Neural progenitor cell (in vitro differentiated cells): Measurements from ENCODE around the gene SNX30. TPM values are rescaled to one million over a fixed set of nuclear protein-coding genes. Genes with fewer than 3 reads are reported as not detected.

ENCODE experiments used
- DNase-seq: peaks from one replicate; pipeline ENCODE4 v3.0.0-alpha.2; 2016; ENCODE audit warnings: low spot score
- H2AFZ ChIP-seq: fragments of 200-600 bp; sonication (generic); replicated peaks from 2 replicates; pipeline ENCODE4 v1.6.1; 2016; ENCODE audit warnings: antibody characterized with exemption
- H3F3A ChIP-seq: fragments of 200-600 bp; sonication (generic); 2 replicates; pipeline ENCODE4 v1.6.1; 2016; ENCODE audit warnings: antibody characterized with exemption, low read depth
- H3K27ac ChIP-seq: fragments of 200-600 bp; sonication (generic); 2 replicates; pipeline ENCODE4 v1.5.1; 2016; ENCODE audit warnings: mild to moderate bottlenecking
- H3K27me3 ChIP-seq: fragments of 200-600 bp; sonication (generic); 2 replicates; pipeline ENCODE4 v1.6.1; 2016; ENCODE audit warnings: mild to moderate bottlenecking, moderate library complexity
- H3K36me3 ChIP-seq: fragments of 200-600 bp; sonication (generic); 2 replicates; pipeline ENCODE4 v1.5.1; 2016
- H3K4me1 ChIP-seq: fragments of 200-600 bp; sonication (generic); 2 replicates; pipeline ENCODE4 v1.6.1; 2016; ENCODE audit warnings: mixed run types
- H3K4me2 ChIP-seq: fragments of 200-600 bp; sonication (generic); 2 replicates; pipeline ENCODE4 v1.6.1; 2016
- H3K4me3 ChIP-seq: fragments of 200-600 bp; sonication (generic); 2 replicates; pipeline ENCODE4 v1.5.1; 2016
- H3K79me2 ChIP-seq: fragments of 200-600 bp; sonication (generic); 2 replicates; pipeline ENCODE4 v1.6.1; 2016; ENCODE audit warnings: low read depth
- H3K9ac ChIP-seq: fragments of 200-600 bp; sonication (generic); 2 replicates; pipeline ENCODE4 v1.6.1; 2016
- H3K9me3 ChIP-seq: fragments of 200-600 bp; sonication (generic); 2 replicates; pipeline ENCODE4 v1.5.1; 2016; ENCODE audit warnings: low read depth
- H4K20me1 ChIP-seq: fragments of 200-600 bp; sonication (generic); 2 replicates; pipeline ENCODE4 v1.6.1; 2016; ENCODE audit warnings: low read depth
- H3K27ac Mint-ChIP-seq: 3 replicates; pipeline ENCODE4 v1.8.0; 2021; ENCODE audit warnings: mixed read lengths
- H3K27me3 Mint-ChIP-seq: 2 replicates; pipeline ENCODE4 v1.8.0; 2022; ENCODE audit warnings: low read depth, mild to moderate bottlenecking, inconsistent platforms, moderate library complexity, mixed read lengths; ENCODE audit not compliant: insufficient read depth
- H3K36me3 Mint-ChIP-seq: 3 replicates; pipeline ENCODE4 v1.8.0; 2021; ENCODE audit warnings: mixed read lengths
- H3K4me1 Mint-ChIP-seq: 3 replicates; pipeline ENCODE4 v1.8.0; 2021; ENCODE audit warnings: mixed read lengths
- H3K4me3 Mint-ChIP-seq: 3 replicates; pipeline ENCODE4 v1.8.0; 2021; ENCODE audit warnings: mild to moderate bottlenecking, moderate library complexity, mixed read lengths
- H3K9me3 Mint-ChIP-seq: 3 replicates; pipeline ENCODE4 v1.8.0; 2020; ENCODE audit warnings: mixed read lengths
- CTCF ChIP-seq: fragments of 200-600 bp; sonication (generic); IDR thresholded peaks from 2 replicates; pipeline ENCODE4 v1.5.1; 2017; ENCODE audit warnings: antibody characterized with exemption, mild to moderate bottlenecking
- EZH2 ChIP-seq: fragments of 200-600 bp; sonication (generic); IDR thresholded peaks from 2 replicates; pipeline ENCODE4 v1.6.1; 2017; ENCODE audit warnings: antibody characterized with exemption, mild to moderate bottlenecking, moderate library complexity
- EZH2phosphoT487 ChIP-seq: fragments of 200-600 bp; sonication (generic); IDR thresholded peaks from 2 replicates; pipeline ENCODE4 v1.6.1; 2017; ENCODE audit warnings: antibody characterized with exemption
- total RNA-seq: library from RNA; depleted of rRNA; stranded (reverse); fragments of >200 nt; gene quantifications from 2 replicates; pipeline ENCODE4 v1.2.3, GENCODE V29; 2015; ENCODE audit warnings: low replicate concordance

Gene SNX30
- total RNA-seq, 1 donor from 2014 or later, result 19.9 TPM

- H3K4me1 ChIP-seq, result no peaks in the 10 kb centered on the region
- no peaks in the 10 kb centered on the region for H3K9me3 ChIP-seq
- Mint-ChIP-seq H3K9me3 (peaks cover 12% of the 10 kb centered on the region), H3K4me1 (no peaks in the 10 kb centered on the region), H3K27me3 (no peaks in the 10 kb centered on the region), H3K36me3 (peaks cover 17% of the 10 kb centered on the region), H3K27ac (no peak overlapping the region), H3K4me3 (no peak overlapping the region)
- TF ChIP-seq EZH2phosphoT487 (no peak), EZH2 (no peak), CTCF (peak; percentile 63)
- peaks cover 28% of the 10 kb centered on the region for H4K20me1 ChIP-seq
- no peak overlapping the region for H2AFZ ChIP-seq
- DNase-seq, result peak; percentile 52
- H3K27ac ChIP-seq, result no peak overlapping the region
- no peaks in the 10 kb centered on the region for H3K27me3 ChIP-seq
- no peaks in the 10 kb centered on the region for H3K36me3 ChIP-seq
- H3F3A ChIP-seq, result peaks cover 1% of the 10 kb centered on the region
- peaks cover 85% of the 10 kb centered on the region for H3K79me2 ChIP-seq
- H3K4me3 ChIP-seq, result no peak overlapping the region
- no peak overlapping the region for H3K4me2 ChIP-seq
- no peak overlapping the region for H3K9ac ChIP-seq
Observed at GRCh38 chr9:112711050-112711689, 39.4 kb upstream of the SNX30 start.

- peaks cover 9% of the 10 kb centered on the region for H3F3A ChIP-seq
Observed at GRCh38 chr9:112712678-112713077, 37.9 kb upstream of the SNX30 start.

GRCh38 chr9:112717661-112718331, 32.8 kb upstream of the SNX30 start, which contains the start of gene INIP:
Gene INIP, minus strand, starts transcription at chr9:112718117. Its CDS starts 1,632 bp downstream, at chr9:112716485.
- Histone ChIP-seq H3K27me3 (no peaks in the 10 kb centered on the region), H4K20me1 (no peaks in the 10 kb centered on the region), H3K4me2 (peak within 1 kb of the TSS; percentile 80), H3K36me3 (no peaks in the 10 kb centered on the region), H3K27ac (peak within 1 kb of the TSS; percentile 68), H3K79me2 (peaks cover 45% of the 10 kb centered on the region), H3K9ac (peak within 1 kb of the TSS; percentile 69), H3K9me3 (no peaks in the 10 kb centered on the region), H3F3A (peaks cover 25% of the 10 kb centered on the region), H3K4me3 (peak within 1 kb of the TSS; percentile 82), H2AFZ (peak within 1 kb of the TSS; percentile 48), H3K4me1 (no peaks in the 10 kb centered on the region)
- peak within 1 kb of the TSS; percentile 80 for H3K27ac Mint-ChIP-seq
- peaks cover 5% of the 10 kb centered on the region for H3K9me3 Mint-ChIP-seq
- no peaks in the 10 kb centered on the region for H3K27me3 Mint-ChIP-seq
- TF ChIP-seq EZH2 (no peak), EZH2phosphoT487 (no peak), CTCF (peak; percentile 30)
- peaks cover 6% of the 10 kb centered on the region for H3K4me1 Mint-ChIP-seq
- DNase-seq, result peak; percentile 97
- H3K4me3 Mint-ChIP-seq, result peak within 1 kb of the TSS; percentile 97
- peaks cover 11% of the 10 kb centered on the region for H3K36me3 Mint-ChIP-seq

More at GRCh38 chr9:112712678-112713077, 37.9 kb upstream of the SNX30 start:
- peaks cover 20% of the 10 kb centered on the region for H3K36me3 Mint-ChIP-seq
- no peaks in the 10 kb centered on the region for H3K27me3 Mint-ChIP-seq
- TF ChIP-seq CTCF, result no peak
- TF ChIP-seq EZH2, result no peak
- no peak for TF ChIP-seq EZH2phosphoT487
- H3K4me1 Mint-ChIP-seq, result peaks cover 6% of the 10 kb centered on the region
- H3K36me3 ChIP-seq, result no peaks in the 10 kb centered on the region
- peaks cover 19% of the 10 kb centered on the region for H4K20me1 ChIP-seq
- no peak overlapping the region for H2AFZ ChIP-seq
- H3K4me1 ChIP-seq, result no peaks in the 10 kb centered on the region
- H3K79me2 ChIP-seq, result peaks cover 93% of the 10 kb centered on the region
- no peak overlapping the region for H3K27ac Mint-ChIP-seq
- H3K4me2 ChIP-seq, result no peak overlapping the region
- no peak overlapping the region for H3K9ac ChIP-seq
- no peaks in the 10 kb centered on the region for H3K9me3 ChIP-seq
- H3K27me3 ChIP-seq, result no peaks in the 10 kb centered on the region
- peaks cover 12% of the 10 kb centered on the region for H3K9me3 Mint-ChIP-seq
- no peak overlapping the region for H3K27ac ChIP-seq
- no peak overlapping the region for H3K4me3 ChIP-seq
- no peak overlapping the region for H3K4me3 Mint-ChIP-seq
- no peak for DNase-seq
